Measurements from ENCODE around the gene CPLX1. TPM values are rescaled to one million over a fixed set of nuclear protein-coding genes. Genes with fewer than 3 reads are reported as not detected.

The CPLX1 gene
- total and polyA plus RNA-seq, 9 donors: 0.47 to 10.2 (median 2.3) TPM

GRCh38 chr4:789571-790465 lies 36.1 kb downstream of the CPLX1 start:
- intact Hi-C loops (cut with DNase I): loop anchor here in 1 of 4 donors (10.0 kb wide), 1 partner anchor 115 kb away; the partner anchor contains the start of genes ATP5ME and MYL5
- peak overlapping the region in 1 of 2 donors; percentile 51 for H3K27ac ChIP-seq
- DNase-seq: peak in 1 of 5 donors; percentile 45
- no peaks in the 10 kb centered on the region for H3K9me3 ChIP-seq
- no peak for TF ChIP-seq EP300 (IDR thresholded peaks at IDR 0.05)
- TF ChIP-seq POLR2A (IDR thresholded peaks at IDR 0.05): no peak
- peaks cover 13% of the 10 kb centered on the region for H3K4me1 ChIP-seq (ENCODE audit: insufficient read depth)
- H3K36me3 ChIP-seq: no peaks in the 10 kb centered on the region
- H3K27me3 ChIP-seq: no peaks in the 10 kb centered on the region
- 60 to 78% (median 77%) methylated on average over 24 to 27 of the region's 27 CpGs for WGBS, 3 donors
- no peak overlapping the region for H3K4me3 ChIP-seq

GRCh38 chr4:788636-789297 lies 37.2 kb downstream of the CPLX1 start:
- Histone ChIP-seq H3K9me3 (no peaks in the 10 kb centered on the region), H3K4me3 (no peak overlapping the region), H3K36me3 (no peaks in the 10 kb centered on the region), H3K27me3 (no peaks in the 10 kb centered on the region), H3K27ac (peak overlapping the region in 1 of 2 donors; percentile 51), H3K4me1 (ENCODE audit: insufficient read depth) (peaks cover 13% of the 10 kb centered on the region)
- DNase-seq: peak in 4 of 5 donors; percentile 40 to 76 (median 70)
- no peak for TF ChIP-seq EP300 (IDR thresholded peaks at IDR 0.05)
- TF ChIP-seq, protein P1, sequence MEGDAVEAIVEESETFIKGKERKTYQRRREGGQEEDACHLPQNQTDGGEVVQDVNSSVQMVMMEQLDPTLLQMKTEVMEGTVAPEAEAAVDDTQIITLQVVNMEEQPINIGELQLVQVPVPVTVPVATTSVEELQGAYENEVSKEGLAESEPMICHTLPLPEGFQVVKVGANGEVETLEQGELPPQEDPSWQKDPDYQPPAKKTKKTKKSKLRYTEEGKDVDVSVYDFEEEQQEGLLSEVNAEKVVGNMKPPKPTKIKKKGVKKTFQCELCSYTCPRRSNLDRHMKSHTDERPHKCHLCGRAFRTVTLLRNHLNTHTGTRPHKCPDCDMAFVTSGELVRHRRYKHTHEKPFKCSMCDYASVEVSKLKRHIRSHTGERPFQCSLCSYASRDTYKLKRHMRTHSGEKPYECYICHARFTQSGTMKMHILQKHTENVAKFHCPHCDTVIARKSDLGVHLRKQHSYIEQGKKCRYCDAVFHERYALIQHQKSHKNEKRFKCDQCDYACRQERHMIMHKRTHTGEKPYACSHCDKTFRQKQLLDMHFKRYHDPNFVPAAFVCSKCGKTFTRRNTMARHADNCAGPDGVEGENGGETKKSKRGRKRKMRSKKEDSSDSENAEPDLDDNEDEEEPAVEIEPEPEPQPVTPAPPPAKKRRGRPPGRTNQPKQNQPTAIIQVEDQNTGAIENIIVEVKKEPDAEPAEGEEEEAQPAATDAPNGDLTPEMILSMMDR (IDR thresholded peaks at IDR 0.05): no peak
- no peak for TF ChIP-seq POLR2A (IDR thresholded peaks at IDR 0.05)
- WGBS, 3 donors: 39 to 50% (median 49%) methylated on average over 13 to 18 of the region's 18 CpGs
- intact Hi-C loops (cut with DNase I): loop anchor here in 1 of 4 donors (10.0 kb wide), 1 partner anchor 114 kb away; the partner anchor contains the start of genes ATP5ME and MYL5

DNA sequence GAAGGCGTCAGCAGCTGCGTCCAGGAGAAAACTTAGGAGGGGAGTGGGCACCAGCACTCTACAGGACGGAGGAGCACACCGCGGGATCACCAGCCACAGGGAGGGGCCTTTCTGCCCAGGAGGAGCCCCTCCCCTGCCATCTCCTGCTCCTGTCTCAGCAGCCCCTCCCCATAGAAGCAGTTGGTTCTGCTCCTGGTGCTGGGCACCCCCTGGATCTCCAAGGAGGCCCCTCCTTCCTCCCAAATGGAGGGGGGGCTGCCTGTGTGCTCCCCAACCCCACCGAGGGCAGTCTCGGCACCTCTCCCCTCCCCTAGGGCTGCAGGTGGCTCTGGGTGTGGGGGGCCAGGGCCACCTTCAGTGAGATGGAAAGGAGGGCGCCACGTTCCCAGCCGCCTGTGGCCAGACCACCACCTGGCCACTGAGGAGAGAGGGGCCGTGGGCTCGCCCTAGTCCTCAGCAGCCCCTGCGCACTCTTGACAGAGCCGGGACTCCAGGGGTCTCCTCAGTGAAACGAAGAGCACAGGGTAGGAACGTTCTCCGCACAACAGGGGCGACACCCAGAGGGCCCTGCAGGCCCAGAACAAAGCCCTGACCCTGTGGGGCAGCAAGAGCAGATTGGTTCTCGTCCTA lies 37.8 kb downstream of the CPLX1 start:
- H3K36me3 ChIP-seq: no peaks in the 10 kb centered on the region
- peak overlapping the region in 1 of 2 donors; percentile 55 for H3K27ac ChIP-seq
- no peak overlapping the region for H3K4me3 ChIP-seq
- H3K9me3 ChIP-seq: no peaks in the 10 kb centered on the region
- no peak for DNase-seq
- intact Hi-C loops (cut with DNase I): loop anchor here in 1 of 4 donors (10.0 kb wide), 1 partner anchor 113 kb away; the partner anchor contains the start of genes ATP5ME and MYL5
- 69 to 85% (median 81%) methylated on average over 19 of the region's 19 CpGs for WGBS, 3 donors
- TF ChIP-seq, protein P1 (IDR thresholded peaks at IDR 0.05): no peak
- TF ChIP-seq EP300 (IDR thresholded peaks at IDR 0.05) (no peak), POLR2A (IDR thresholded peaks at IDR 0.05) (no peak)
- peaks cover 13% of the 10 kb centered on the region for H3K4me1 ChIP-seq (ENCODE audit: insufficient read depth)
- H3K27me3 ChIP-seq: no peaks in the 10 kb centered on the region

GRCh38 chr4:787561-787981 lies 38.4 kb downstream of the CPLX1 start:
- DNase-seq: peak in 1 of 5 donors; percentile 20
- Histone ChIP-seq H3K27me3 (no peaks in the 10 kb centered on the region), H3K4me3 (no peak overlapping the region), H3K27ac (peak overlapping the region in 1 of 2 donors; percentile 55), H3K36me3 (no peaks in the 10 kb centered on the region), H3K9me3 (no peaks in the 10 kb centered on the region), H3K4me1 (ENCODE audit: insufficient read depth) (peaks cover 10% of the 10 kb centered on the region)
- intact Hi-C loops (cut with DNase I): loop anchor here in 1 of 4 donors (10.0 kb wide), 1 partner anchor 113 kb away; the partner anchor contains the start of genes ATP5ME and MYL5
- TF ChIP-seq EP300 (IDR thresholded peaks at IDR 0.05) (no peak), POLR2A (IDR thresholded peaks at IDR 0.05) (no peak)
- TF ChIP-seq, protein P1 (IDR thresholded peaks at IDR 0.05): no peak
- WGBS, 3 donors: 43 to 70% (median 59%) methylated on average over 16 of the region's 16 CpGs

Data from ovary (tissue), 9 donors.